ENCODE measurements around the gene GPR152.

The GPR152 gene

GRCh38 chr11:67458266-67458665, 5.7 kb upstream of the GPR152 start:
- CTCF ChIA-PET, result no interaction called here
- DNase-seq (ENCODE audit: low read depth, low spot score), result no peak
- POLR2A ChIA-PET, result interaction anchor here (0.6 to 1.5 kb wide), 2 partner anchors 10 to 21 kb away, joined by 3 to 8 read pairs; no protein-coding TSS in a partner anchor
- H3K4me3 ChIP-seq (ENCODE audit: low read depth, low read length), result no peak overlapping the region
- no peak for TF ChIP-seq CTCF (IDR thresholded peaks at IDR 0.05; ENCODE audit: insufficient read depth, low read length, missing control alignments)

GRCh38 chr11:67457453-67457852, 4.9 kb upstream of the GPR152 start:
- no peak for TF ChIP-seq CTCF (IDR thresholded peaks at IDR 0.05; ENCODE audit: insufficient read depth, low read length, missing control alignments)
- POLR2A ChIA-PET, result no interaction called here

GRCh38 chr11:67456068-67456705, 3.7 kb upstream of the GPR152 start:
- ChIA-PET POLR2A (no interaction called here), CTCF (interaction anchor here (1.2 kb wide), 1 partner anchor 54 kb away, joined by 5 read pairs; the partner anchor contains the start of gene PPP1CA)

More at GRCh38 chr11:67457453-67457852, 4.9 kb upstream of the GPR152 start:
- CTCF ChIA-PET, result no interaction called here
- H3K4me3 ChIP-seq (ENCODE audit: low read depth, low read length), result no peak overlapping the region
- DNase-seq (ENCODE audit: low read depth, low spot score), result no peak

GRCh38 chr11:67455054-67455453, 2.5 kb upstream of the GPR152 start, which contains the start of gene CABP4:
Gene CABP4, plus strand, starts transcription at chr11:67455354. Its CDS starts 70 bp downstream, at chr11:67455424.
- ChIA-PET CTCF (interaction anchor here (0.9 kb wide), 1 partner anchor 51 kb away, joined by 3 read pairs; no protein-coding TSS in a partner anchor), POLR2A (no interaction called here)
- TF ChIP-seq CTCF (IDR thresholded peaks at IDR 0.05; ENCODE audit: insufficient read depth, low read length, missing control alignments), result no peak
- no peak for DNase-seq (ENCODE audit: low read depth, low spot score)
- no peak within 1 kb of the TSS for H3K4me3 ChIP-seq (ENCODE audit: low read depth, low read length)

More at GRCh38 chr11:67456068-67456705, 3.7 kb upstream of the GPR152 start:
- no peak overlapping the region for H3K4me3 ChIP-seq (ENCODE audit: low read depth, low read length)
- DNase-seq (ENCODE audit: low read depth, low spot score), result no peak
- no peak for TF ChIP-seq CTCF (IDR thresholded peaks at IDR 0.05; ENCODE audit: insufficient read depth, low read length, missing control alignments)

- no peak for TF ChIP-seq CTCF (IDR thresholded peaks at IDR 0.05; ENCODE audit: insufficient read depth, low read length, missing control alignments)
- CTCF ChIA-PET, result interaction anchor here (0.9 kb wide), 1 partner anchor 52 kb away, joined by 3 read pairs; no protein-coding TSS in a partner anchor
- POLR2A ChIA-PET, result no interaction called here
- DNase-seq (ENCODE audit: low read depth, low spot score), result no peak
- no peak overlapping the region for H3K4me3 ChIP-seq (ENCODE audit: low read depth, low read length)
These were observed 1.5 kb upstream of the GPR152 start for GRCh38 chr11:67453816-67454732.

GRCh38 chr11:67451658-67451976, 912 bp downstream of the GPR152 start:
- CTCF ChIA-PET, result no interaction called here
- POLR2A ChIA-PET, result no interaction called here
- no peak for DNase-seq (ENCODE audit: low read depth, low spot score)
- no peak for TF ChIP-seq CTCF (IDR thresholded peaks at IDR 0.05; ENCODE audit: insufficient read depth, low read length, missing control alignments)
- no peak overlapping the region for H3K4me3 ChIP-seq (ENCODE audit: low read depth, low read length)
